GM10266 (cell line): ENCODE measurements around the gene SLC9A3.

ENCODE experiments used
- DNase-seq: peaks from one replicate; pipeline ENCODE4 v3.0.0; 2012; ENCODE audit errors: extremely low spot score
- CTCF ChIP-seq: IDR thresholded peaks from 2 replicates; pipeline ENCODE4 v1.5.1; 2012; ENCODE audit warnings: mild to moderate bottlenecking, low read depth; ENCODE audit not compliant: control insufficient read depth, insufficient read depth; ENCODE audit errors: missing control alignments

The SLC9A3 gene

GRCh38 chr5:500491-500890, 23.8 kb downstream of the SLC9A3 start:
- DNase-seq: no peak
- no peak for TF ChIP-seq CTCF

GRCh38 chr5:499233-500209, 24.7 kb downstream of the SLC9A3 start:
- no peak for DNase-seq
- TF ChIP-seq CTCF: no peak

GRCh38 chr5:497871-498509, 26.3 kb downstream of the SLC9A3 start:
- DNase-seq: no peak
- no peak for TF ChIP-seq CTCF

- no peak for TF ChIP-seq CTCF
- no peak for DNase-seq
Observed at GRCh38 chr5:497090-497700, 27.1 kb downstream of the SLC9A3 start.

GRCh38 chr5:496028-496427, 28.2 kb downstream of the SLC9A3 start:
- DNase-seq: no peak
- TF ChIP-seq CTCF: no peak

- no peak for TF ChIP-seq CTCF
- no peak for DNase-seq
Observed at GRCh38 chr5:494667-495255, 29.5 kb downstream of the SLC9A3 start.
